Hepatocyte (in vitro differentiated cells): ENCODE results near the gene SLC22A23. TPM values are rescaled to one million over a fixed set of nuclear protein-coding genes. Genes with fewer than 3 reads are reported as not detected.

Experiments used
- DNase-seq: peaks from one replicate; pipeline ENCODE4 v3.0.0-alpha.2; 2016; ENCODE audit warnings: low spot score
- H2AFZ ChIP-seq: fragments of 200-600 bp; sonication (generic); 2 replicates; pipeline ENCODE4 v1.6.0; 2016; ENCODE audit warnings: antibody characterized with exemption, mild to moderate bottlenecking
- H3K27ac ChIP-seq: fragments of 200-600 bp; sonication (generic); 2 replicates; pipeline ENCODE4 v1.5.1; 2016; ENCODE audit warnings: mild to moderate bottlenecking
- H3K27me3 ChIP-seq: fragments of 200-600 bp; sonication (generic); 2 replicates; pipeline ENCODE4 v1.6.1; 2016
- H3K36me3 ChIP-seq: fragments of 200-600 bp; sonication (generic); replicated peaks from 2 replicates; pipeline ENCODE4 v1.5.1; 2016; ENCODE audit warnings: low read depth; ENCODE audit not compliant: insufficient read depth
- H3K4me1 ChIP-seq: fragments of 200-600 bp; sonication (generic); 2 replicates; pipeline ENCODE4 v1.5.1; 2016; ENCODE audit warnings: mild to moderate bottlenecking, moderate library complexity; ENCODE audit not compliant: insufficient read depth
- H3K4me2 ChIP-seq: fragments of 200-600 bp; sonication (generic); 2 replicates; pipeline ENCODE4 v1.6.0; 2016
- H3K4me3 ChIP-seq: fragments of 200-600 bp; sonication (generic); 2 replicates; pipeline ENCODE4 v1.5.1; 2016; ENCODE audit warnings: mild to moderate bottlenecking
- H3K79me2 ChIP-seq: fragments of 200-600 bp; sonication (generic); 2 replicates; pipeline ENCODE4 v1.6.0; 2017; ENCODE audit warnings: mild to moderate bottlenecking
- H3K9me2 ChIP-seq: fragments of 200-600 bp; sonication (generic); replicated peaks from 2 replicates; pipeline ENCODE4 v1.6.0; 2017; ENCODE audit warnings: mild to moderate bottlenecking; ENCODE audit not compliant: insufficient read depth
- H3K9me3 ChIP-seq: fragments of 200-600 bp; sonication (generic); 2 replicates; pipeline ENCODE4 v1.5.1; 2016; ENCODE audit warnings: low read depth, mild to moderate bottlenecking
- H4K20me1 ChIP-seq: fragments of 200-600 bp; sonication (generic); 2 replicates; pipeline ENCODE4 v1.6.0; 2016; ENCODE audit warnings: mild to moderate bottlenecking; ENCODE audit not compliant: insufficient read depth, poor library complexity, severe bottlenecking
- EZH2 ChIP-seq: fragments of 200-600 bp; sonication (generic); IDR thresholded peaks from 2 replicates; pipeline ENCODE4 v1.6.1; 2016; ENCODE audit warnings: antibody characterized with exemption, mild to moderate bottlenecking, borderline replicate concordance
- EZH2phosphoT487 ChIP-seq: fragments of 200-600 bp; sonication (generic); IDR thresholded peaks from one replicate; pipeline ENCODE4 v1.6.1; 2018; ENCODE audit warnings: antibody characterized with exemption, mild to moderate bottlenecking, low read depth, moderate library complexity; ENCODE audit not compliant: unreplicated experiment, severe bottlenecking
- WGBS: methylation state at CpG from one replicate; pipeline ENCODE4 v1.1.6; 2016; ENCODE audit warnings: low lambda C conversion rate; ENCODE audit errors: missing lambda C conversion rate; 5-methylcytosine and 5-hydroxymethylcytosine counted together
- polyA plus RNA-seq: library from polyadenylated mRNA; unstranded; fragments of >200 nt; fragmentation: Nextera tagmentation; extraction: Ambion mirVana; gene quantifications from 2 replicates; pipeline ENCODE4 v1.2.1, GENCODE V29; 2016
- total RNA-seq: library from RNA; depleted of rRNA; stranded (reverse); fragments of >200 nt; gene quantifications from 2 replicates; pipeline ENCODE4 v1.2.3, GENCODE V29; 2014
- TF ChIP-seq, protein P1 (sequence below): fragments of 200-600 bp; sonication (generic); IDR thresholded peaks from 2 replicates; pipeline ENCODE4 v1.5.1; 2016; ENCODE audit warnings: antibody characterized with exemption, mild to moderate bottlenecking; ENCODE audit not compliant: poor library complexity

SLC22A23 gene
- total and polyA plus RNA-seq, 2 experiments from 2014 or later = 14.3 to 14.8 TPM

DNA sequence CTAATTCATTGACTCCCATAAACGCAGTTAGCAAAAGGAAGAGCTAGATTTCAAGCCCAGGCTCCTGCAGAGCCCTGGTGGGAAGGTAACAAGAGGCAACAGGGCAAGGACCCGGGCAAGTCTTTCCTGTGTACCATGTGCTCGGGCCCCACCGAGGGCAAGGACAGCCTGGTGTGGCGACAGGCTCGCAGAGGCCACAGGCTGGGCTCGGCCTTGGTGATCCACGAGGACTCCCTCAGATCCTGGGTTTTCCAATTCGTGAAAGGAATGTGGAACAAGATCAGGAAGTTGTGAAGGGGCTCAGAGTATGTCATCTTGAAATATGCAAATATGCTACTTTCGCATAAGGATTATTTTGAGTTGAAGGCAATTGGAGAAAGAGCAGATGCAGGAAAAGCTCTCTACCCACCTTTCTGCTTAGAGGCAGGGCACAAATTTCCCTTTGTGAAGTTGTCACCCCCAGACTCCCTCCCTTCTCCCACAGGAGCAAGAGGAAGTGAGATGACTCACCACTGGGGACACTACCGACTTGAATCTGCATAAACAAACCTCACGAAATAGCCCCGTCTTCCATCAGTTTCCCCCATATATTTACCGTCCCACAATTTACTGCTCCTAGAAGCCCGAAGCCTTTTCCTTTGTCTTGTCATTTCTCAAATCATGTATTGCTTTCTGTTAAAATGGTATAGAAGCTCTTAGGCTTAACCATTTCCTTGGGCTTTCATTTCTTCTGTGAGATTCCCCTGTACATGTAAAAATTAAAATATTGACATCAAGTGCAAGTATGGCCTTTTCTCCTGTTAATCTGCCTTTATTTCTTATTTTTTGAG is 119.1 kb downstream of the SLC22A23 start:
- no peaks in the 10 kb centered on the region for H3K27me3 ChIP-seq
- H3K4me3 ChIP-seq = no peak overlapping the region
- peak; percentile 40 for DNase-seq
- no peaks in the 10 kb centered on the region for H3K9me3 ChIP-seq
- H3K27ac ChIP-seq = peak overlapping the region; percentile 39
- peaks cover 7% of the 10 kb centered on the region for H3K79me2 ChIP-seq
- no peak overlapping the region for H2AFZ ChIP-seq
- no peaks in the 10 kb centered on the region for H3K9me2 ChIP-seq
- no peak for TF ChIP-seq EZH2
- H4K20me1 ChIP-seq = no peaks in the 10 kb centered on the region
- no peak overlapping the region for H3K4me2 ChIP-seq
- 66% methylated on average over 15 of the region's 15 CpGs for WGBS
- H3K4me1 ChIP-seq = peaks cover 23% of the 10 kb centered on the region
- no peaks in the 10 kb centered on the region for H3K36me3 ChIP-seq

DNA sequence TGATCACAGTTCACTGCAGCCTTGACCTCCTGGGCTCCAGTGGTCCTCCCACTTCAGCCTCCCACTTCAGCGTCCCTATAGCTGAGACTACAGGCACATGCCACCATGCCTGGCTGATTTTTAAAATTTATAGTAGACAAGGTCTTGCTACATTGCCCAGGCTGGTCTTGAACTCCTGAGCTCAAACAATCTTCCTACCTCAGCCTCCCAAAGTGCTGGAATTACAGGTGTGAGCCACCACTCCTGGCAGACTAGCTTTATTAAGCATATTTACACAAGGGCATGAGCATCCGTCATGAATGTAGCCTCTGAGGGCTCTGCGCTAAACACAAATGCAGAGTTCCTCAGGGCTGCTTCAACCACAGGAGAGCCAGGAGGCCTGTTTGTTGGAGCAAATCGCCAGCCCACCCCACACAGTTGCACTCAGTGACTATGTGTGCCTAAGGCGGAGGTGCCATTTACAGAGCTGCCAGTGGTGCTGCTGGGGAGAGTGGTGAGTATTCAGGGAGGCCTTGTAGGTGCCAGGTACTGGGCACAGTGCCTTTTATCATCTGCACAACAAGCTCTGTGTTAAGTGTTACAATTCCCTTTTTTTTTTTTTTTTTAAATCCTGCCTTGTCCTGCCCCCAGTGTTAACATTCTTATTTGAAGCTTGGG is 119.9 kb downstream of the SLC22A23 start:
- no peak overlapping the region for H3K4me3 ChIP-seq
- peak overlapping the region; percentile 28 for H3K27ac ChIP-seq
- TF ChIP-seq, protein P1, sequence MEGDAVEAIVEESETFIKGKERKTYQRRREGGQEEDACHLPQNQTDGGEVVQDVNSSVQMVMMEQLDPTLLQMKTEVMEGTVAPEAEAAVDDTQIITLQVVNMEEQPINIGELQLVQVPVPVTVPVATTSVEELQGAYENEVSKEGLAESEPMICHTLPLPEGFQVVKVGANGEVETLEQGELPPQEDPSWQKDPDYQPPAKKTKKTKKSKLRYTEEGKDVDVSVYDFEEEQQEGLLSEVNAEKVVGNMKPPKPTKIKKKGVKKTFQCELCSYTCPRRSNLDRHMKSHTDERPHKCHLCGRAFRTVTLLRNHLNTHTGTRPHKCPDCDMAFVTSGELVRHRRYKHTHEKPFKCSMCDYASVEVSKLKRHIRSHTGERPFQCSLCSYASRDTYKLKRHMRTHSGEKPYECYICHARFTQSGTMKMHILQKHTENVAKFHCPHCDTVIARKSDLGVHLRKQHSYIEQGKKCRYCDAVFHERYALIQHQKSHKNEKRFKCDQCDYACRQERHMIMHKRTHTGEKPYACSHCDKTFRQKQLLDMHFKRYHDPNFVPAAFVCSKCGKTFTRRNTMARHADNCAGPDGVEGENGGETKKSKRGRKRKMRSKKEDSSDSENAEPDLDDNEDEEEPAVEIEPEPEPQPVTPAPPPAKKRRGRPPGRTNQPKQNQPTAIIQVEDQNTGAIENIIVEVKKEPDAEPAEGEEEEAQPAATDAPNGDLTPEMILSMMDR = no peak
- no peak for TF ChIP-seq EZH2phosphoT487
- no peak for TF ChIP-seq EZH2
- H2AFZ ChIP-seq = no peak overlapping the region
- H4K20me1 ChIP-seq = no peaks in the 10 kb centered on the region
- no peak for DNase-seq
- no peaks in the 10 kb centered on the region for H3K9me3 ChIP-seq
- peaks cover 23% of the 10 kb centered on the region for H3K4me1 ChIP-seq
- 94% methylated on average over 5 of the region's 5 CpGs for WGBS
- no peaks in the 10 kb centered on the region for H3K27me3 ChIP-seq
- no peaks in the 10 kb centered on the region for H3K9me2 ChIP-seq
- H3K4me2 ChIP-seq = no peak overlapping the region
- H3K36me3 ChIP-seq = no peaks in the 10 kb centered on the region
- H3K79me2 ChIP-seq = peaks cover 9% of the 10 kb centered on the region

DNA sequence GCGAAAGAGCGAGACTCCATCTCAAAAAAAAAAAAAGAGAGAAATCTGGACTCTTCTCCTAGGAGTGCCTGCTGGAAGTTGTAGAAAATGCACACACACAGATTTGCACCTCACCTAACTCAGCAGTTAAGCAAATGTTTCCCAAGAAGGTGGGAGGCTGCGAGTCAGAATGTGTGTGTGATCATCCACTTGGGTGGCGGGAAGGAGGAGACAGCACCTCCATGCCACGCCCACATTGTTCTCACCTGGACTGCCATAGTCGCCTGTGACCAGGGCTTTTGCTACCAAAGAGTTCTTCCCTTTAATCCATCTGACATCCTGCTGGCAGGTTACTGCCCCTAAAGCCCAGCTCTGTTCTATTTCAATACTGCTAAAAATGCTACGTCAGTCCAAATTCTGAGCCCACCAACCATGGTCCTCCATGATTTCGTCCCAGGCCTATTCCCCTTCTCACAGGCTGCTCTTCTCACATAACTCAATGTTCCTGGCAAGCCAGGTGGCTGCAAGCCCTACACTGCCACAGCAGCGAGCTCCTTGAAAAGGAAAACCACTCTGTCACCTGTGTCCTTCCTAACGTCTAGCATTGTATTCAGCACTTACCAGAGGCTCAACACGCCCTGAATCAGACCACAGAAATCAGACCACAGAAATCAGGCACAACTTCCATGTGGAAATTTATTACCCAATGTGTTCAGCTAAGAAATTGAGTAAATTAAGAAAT is 120.6 kb downstream of the SLC22A23 start:
- Histone ChIP-seq H2AFZ (no peak overlapping the region), H3K36me3 (no peaks in the 10 kb centered on the region), H4K20me1 (no peaks in the 10 kb centered on the region), H3K9me3 (no peaks in the 10 kb centered on the region), H3K79me2 (peaks cover 14% of the 10 kb centered on the region), H3K27me3 (no peaks in the 10 kb centered on the region), H3K4me3 (no peak overlapping the region), H3K4me2 (no peak overlapping the region), H3K9me2 (no peaks in the 10 kb centered on the region), H3K27ac (no peak overlapping the region), H3K4me1 (peaks cover 21% of the 10 kb centered on the region)
- DNase-seq = no peak
- no peak for TF ChIP-seq EZH2
- TF ChIP-seq, protein P1 = no peak
- no peak for TF ChIP-seq EZH2phosphoT487
- WGBS = 88% methylated on average over 11 of the region's 11 CpGs
